H1 (cell line): ENCODE results near the gene NAPA. TPM values are rescaled to one million over a fixed set of nuclear protein-coding genes. Genes with fewer than 3 reads are reported as not detected.

Experiments
- CTCF ChIA-PET: fragments of 300-600 bp; sonication (Branson Sonifier 250); formaldehyde crosslinking; loops from one replicate; lab custom pipeline; 2021; ENCODE audit not compliant: partially characterized antibody; lab: Charles Lee
- POLR2A ChIA-PET: fragments of 300-600 bp; sonication (Branson Sonifier 250); formaldehyde crosslinking; loops from one replicate; lab custom pipeline; 2021; ENCODE audit warnings: inconsistent platforms; ENCODE audit not compliant: partially characterized antibody; lab: Charles Lee
- DNase-seq, 2 experiments: peaks; one replicate each; pipeline versions ENCODE4 v3.0.0 to v3.0.0-alpha.2; 2010 to 2022; ENCODE audit warnings: low spot score in 2 of 2, low read depth in 1 of 2, mixed read lengths in 1 of 2
- FAIRE-seq: peaks from 2 replicates; lab custom pipeline; 2011; peaks lifted over from hg19 to GRCh38; lab: Jason Lieb, UNC
- H2AFZ ChIP-seq: 2 replicates; pipeline ENCODE4 v1.8.1; 2012; ENCODE audit warnings: low read length, inconsistent platforms
- H2AK5ac ChIP-seq: 2 replicates; pipeline ENCODE4 v1.6.1; 2013; ENCODE audit warnings: low read depth, low read length
- H2BK120ac ChIP-seq: replicated peaks from 2 replicates; pipeline ENCODE3; 2013; ENCODE audit warnings: low read depth, low read length, inconsistent platforms
- H2BK12ac ChIP-seq: 2 replicates; pipeline ENCODE4 v1.6.1; 2013; ENCODE audit warnings: low read depth, low read length
- H2BK15ac ChIP-seq: 2 replicates; pipeline ENCODE4 v1.6.1; 2013; ENCODE audit warnings: low read length
- H2BK20ac ChIP-seq: 2 replicates; pipeline ENCODE4 v1.6.1; 2013; ENCODE audit warnings: low read length
- H2BK5ac ChIP-seq: 2 replicates; pipeline ENCODE4 v1.6.1; 2013; ENCODE audit warnings: low read depth, low read length
- H3K14ac ChIP-seq: 2 replicates; pipeline ENCODE4 v1.6.1; 2013; ENCODE audit warnings: inconsistent platforms; ENCODE audit not compliant: insufficient read length
- H3K18ac ChIP-seq: 2 replicates; pipeline ENCODE4 v1.6.1; 2013; ENCODE audit warnings: low read length; ENCODE audit errors: extremely low read depth
- H3K23ac ChIP-seq: 2 replicates; pipeline ENCODE4 v1.6.1; 2013; ENCODE audit warnings: inconsistent platforms; ENCODE audit not compliant: insufficient read length
- H3K23me2 ChIP-seq: 2 replicates; pipeline ENCODE4 v1.6.1; 2013; ENCODE audit warnings: low read depth, low read length
- H3K27ac ChIP-seq: 2 replicates; pipeline ENCODE4 v1.6.1; 2011; ENCODE audit warnings: low read depth, low read length, inconsistent platforms
- H3K27me3 ChIP-seq, 4 experiments: replicated peaks in 1 of 4; 1 replicate in 1 of 4; 2 replicates in 3 of 4; pipeline versions ENCODE4 v1.6.1 to v1.8.1; 2011 to 2013; ENCODE audit warnings: low read length in 3 of 4, mild to moderate bottlenecking in 3 of 4, inconsistent platforms in 2 of 4, mixed read lengths in 2 of 4, moderate library complexity in 1 of 4; ENCODE audit not compliant: control insufficient read depth in 3 of 4, insufficient read depth in 3 of 4; ENCODE audit errors: extremely low read depth in 1 of 4
- H3K36me3 ChIP-seq, 4 experiments: 2 replicates each; pipeline versions ENCODE4 v1.6.1 to v1.8.1; 2011 to 2013; ENCODE audit warnings: mild to moderate bottlenecking in 4 of 4, low read length in 3 of 4, moderate library complexity in 2 of 4, control low read depth in 1 of 4, inconsistent platforms in 1 of 4; ENCODE audit not compliant: insufficient read depth in 4 of 4, control insufficient read depth in 2 of 4
- H3K4ac ChIP-seq: replicated peaks from 2 replicates; pipeline ENCODE3; 2013; ENCODE audit warnings: low read length, low read depth, mixed read lengths, inconsistent platforms; ENCODE audit not compliant: insufficient read length
- H3K4me1 ChIP-seq, 4 experiments: replicated peaks in 1 of 4; 1 replicate in 1 of 4; 2 replicates in 3 of 4; pipeline versions ENCODE4 v1.6.1 to v1.8.1; 2011 to 2013; ENCODE audit warnings: low read length in 3 of 4, inconsistent platforms in 2 of 4, mixed read lengths in 1 of 4; ENCODE audit not compliant: insufficient read depth in 4 of 4, control insufficient read depth in 3 of 4
- H3K4me2 ChIP-seq, 2 experiments: 2 replicates each; pipeline versions ENCODE4 v1.6.1 to v1.8.1; 2011 to 2013; ENCODE audit warnings: low read depth in 2 of 2, low read length in 2 of 2, control low read depth in 1 of 2, inconsistent platforms in 1 of 2, mild to moderate bottlenecking in 1 of 2; ENCODE audit not compliant: insufficient read depth in 1 of 2
- H3K4me3 ChIP-seq, 4 experiments: fragments of 200-600, 300-600 bp in 1 of 4; sonication (generic), shearing (Covaris generic), sonication (Bioruptor Twin) in 1 of 4; 2 replicates each; pipeline versions ENCODE4 v1.5.1 to v1.8.1; 2011 to 2016; ENCODE audit warnings: low read length in 4 of 4, low read depth in 3 of 4, control low read depth in 2 of 4, inconsistent platforms in 2 of 4, mild to moderate bottlenecking in 2 of 4, mixed read lengths in 1 of 4, moderate library complexity in 1 of 4; ENCODE audit not compliant: insufficient read depth in 2 of 4; ENCODE audit errors: extremely low read depth in 1 of 4
- H3K56ac ChIP-seq: replicated peaks from 2 replicates; pipeline ENCODE3; 2013; ENCODE audit warnings: low read depth, mild to moderate bottlenecking, mixed read lengths, low read length, inconsistent platforms; ENCODE audit not compliant: insufficient read length
- H3K79me1 ChIP-seq: 2 replicates; pipeline ENCODE4 v1.6.1; 2013; ENCODE audit warnings: low read depth, low read length, control low read depth
- H3K79me2 ChIP-seq, 2 experiments: 2 replicates each; pipeline versions ENCODE4 v1.6.1 to v1.8.1; 2012 to 2013; ENCODE audit warnings: low read length in 2 of 2, mild to moderate bottlenecking in 2 of 2, inconsistent platforms in 1 of 2; ENCODE audit not compliant: insufficient read depth in 2 of 2, control insufficient read depth in 1 of 2
- H3K9ac ChIP-seq, 4 experiments: replicated peaks in 1 of 4; 1 replicate in 1 of 4; 2 replicates in 3 of 4; pipeline versions ENCODE4 v1.6.1 to v1.8.1; 2011 to 2013; ENCODE audit warnings: low read depth in 3 of 4, low read length in 3 of 4, control low read depth in 2 of 4, mild to moderate bottlenecking in 2 of 4, moderate library complexity in 2 of 4, inconsistent platforms in 1 of 4; ENCODE audit errors: extremely low read depth in 1 of 4
- H3K9me3 ChIP-seq, 2 experiments: 2 replicates each; pipeline versions ENCODE4 v1.6.1 to v1.8.1; 2012 to 2013; ENCODE audit warnings: mild to moderate bottlenecking in 2 of 2, moderate library complexity in 2 of 2, control low read depth in 1 of 2, inconsistent platforms in 1 of 2, low read depth in 1 of 2, low read length in 1 of 2, mixed read lengths in 1 of 2; ENCODE audit not compliant: insufficient read depth in 2 of 2
- H4K20me1 ChIP-seq, 2 experiments: replicated peaks in 1 of 2; 2 replicates each; pipeline versions ENCODE3 to v1.8.1; 2011 to 2013; ENCODE audit warnings: inconsistent platforms in 2 of 2, low read length in 2 of 2, mild to moderate bottlenecking in 1 of 2; ENCODE audit not compliant: insufficient read depth in 2 of 2, control insufficient read depth in 1 of 2
- H4K5ac ChIP-seq: 2 replicates; pipeline ENCODE4 v1.6.1; 2013; ENCODE audit warnings: low read length, low read depth, mixed read lengths, inconsistent platforms; ENCODE audit not compliant: insufficient read length
- H4K8ac ChIP-seq: 2 replicates; pipeline ENCODE4 v1.8.0; 2013; ENCODE audit warnings: mild to moderate bottlenecking, moderate library complexity, low read length, inconsistent platforms; ENCODE audit not compliant: insufficient read depth; ENCODE audit errors: extremely low read depth
- H4K91ac ChIP-seq: replicated peaks from 2 replicates; pipeline ENCODE3; 2013; ENCODE audit warnings: low read length, mixed read lengths, inconsistent platforms; ENCODE audit not compliant: insufficient read length
- WGBS, 2 experiments: shearing (Covaris generic) in 1 of 2; methylation state at CpG; one replicate each; pipeline versions ENCODE4 v1.1.6 to v1.1.7; 2013 to 2015; ENCODE audit warnings: low lambda C conversion rate in 2 of 2, mixed read lengths in 2 of 2, inconsistent platforms in 1 of 2, low coverage in 1 of 2, missing lambda C conversion rate in 1 of 2; ENCODE audit not compliant: insufficient replicate concordance in 2 of 2, insufficient coverage in 1 of 2, insufficient read length in 1 of 2; ENCODE audit errors: extremely low coverage in 1 of 2, missing lambda C conversion rate in 1 of 2; 5-methylcytosine and 5-hydroxymethylcytosine counted together
- polyA plus RNA-seq, 7 experiments: library from polyadenylated mRNA; depleted of rRNA in 3 of 7; stranded (reverse) in 5 of 7; unstranded in 2 of 7; fragments of >200 nt in 5 of 7; fragments of 200-250 nt in 2 of 7; gene quantifications; 1 replicate in 5 of 7; 2 replicates in 1 of 7; 4 replicates in 1 of 7; pipeline versions ENCODE4 v1.2.1 to v1.2.3, GENCODE V29; 2011 to 2013; ENCODE audit warnings: missing spikeins in 2 of 7, mixed read lengths in 2 of 7
- total RNA-seq: library from RNA; stranded (reverse); fragmentation: NEBNext Ultra II Directional; extraction: Animal tissue kit (Norgen Biotek cat#: 25700); gene quantifications from 2 replicates; pipeline ENCODE4 v1.2.1, GENCODE V29; 2021

Gene NAPA
- total and polyA plus RNA-seq, 2 of the 8 experiments (the other 6 are each of a cell fraction or from before 2014, with no cell fraction given): 58.5 to 78.2 TPM

DNA sequence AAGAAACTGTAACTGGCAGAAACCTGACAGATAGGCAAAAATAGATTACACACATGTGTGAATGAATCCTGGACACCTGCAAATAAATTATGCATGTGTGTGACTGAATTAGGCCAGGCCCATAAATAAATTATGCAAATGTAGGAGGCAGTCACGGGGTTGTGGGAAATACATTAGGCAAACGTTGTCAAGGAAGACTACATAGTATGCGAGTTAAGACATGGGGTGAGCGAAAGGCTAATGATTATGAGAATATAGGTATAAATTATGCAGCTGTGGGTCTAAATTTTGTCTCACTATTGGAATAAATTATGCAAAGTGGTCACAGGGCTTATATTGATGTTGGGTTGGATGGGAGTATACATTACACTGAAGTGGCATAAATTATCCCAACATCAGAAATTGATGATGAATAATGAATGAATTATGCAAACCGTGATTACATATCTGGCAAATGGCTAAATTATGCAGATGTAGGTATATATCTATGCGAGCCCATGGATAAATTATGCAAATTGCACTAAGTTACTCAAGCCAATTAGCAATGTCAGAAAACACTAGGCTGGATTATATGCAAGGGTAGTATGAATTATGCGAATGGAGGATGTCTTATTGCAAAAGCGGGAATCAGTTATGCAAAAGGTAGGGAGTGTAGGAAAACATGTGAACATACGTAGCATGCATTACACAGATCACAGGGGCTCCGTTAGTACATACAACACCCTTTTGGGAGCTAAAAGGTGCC, 50.0 kb downstream of the NAPA start:
- Histone ChIP-seq H2AFZ (no peak overlapping the region), H4K20me1 (peaks cover 0 to 1% of the 10 kb centered on the region in 2 experiments), H4K91ac (no peak overlapping the region), H3K79me1 (no peaks in the 10 kb centered on the region), H3K36me3 (no peaks in the 10 kb centered on the region), H3K9ac (no peak overlapping the region), H3K4ac (no peak overlapping the region), H4K8ac (no peak overlapping the region), H2BK20ac (no peak overlapping the region), H3K4me2 (no peak overlapping the region), H3K27ac (no peak overlapping the region), H2BK12ac (no peak overlapping the region), H3K9me3 (no peaks in the 10 kb centered on the region), H3K27me3 (no peaks in the 10 kb centered on the region), H3K56ac (no peak overlapping the region), H2BK5ac (no peak overlapping the region), H2BK15ac (no peak overlapping the region), H3K18ac (no peak overlapping the region), H3K79me2 (no peaks in the 10 kb centered on the region), H2BK120ac (no peak overlapping the region), H3K4me3 (no peak overlapping the region), H4K5ac (no peak overlapping the region), H3K4me1 (peaks cover 0 to 18% (median 13%) of the 10 kb centered on the region in 4 experiments; a peak in 6 of 7 replicates), H2AK5ac (no peak overlapping the region), H3K23ac (no peak overlapping the region), H3K14ac (no peak overlapping the region), H3K23me2 (no peaks in the 10 kb centered on the region)
- POLR2A ChIA-PET: interaction anchor here (0.7 kb wide), 1 partner anchor 874 kb away, joined by 3 read pairs; no protein-coding TSS in a partner anchor
- no peak for DNase-seq
- WGBS, 2 experiments: 86% methylated on average over 10 of the region's 10 CpGs; no CpG with 5 or more reads in 1 of the 2 experiments
- no peak for FAIRE-seq
- CTCF ChIA-PET: interaction anchor here (0.7 to 4.1 kb wide), 3 partner anchors 17 to 373 kb away, joined by 3 to 16 read pairs (median 4); partner anchors contain the start of gene KPTN
